NCI-H460 (cell line): Measurements from ENCODE around the gene ERF. TPM values are rescaled to one million over a fixed set of nuclear protein-coding genes. Genes with fewer than 3 reads are reported as not detected.
"Not testable (repeated sequence)": the region's sequence is repeated elsewhere in the genome, so short reads cannot be mapped to it uniquely, and the experiment has no call there.

Experiments used
- DNase-seq: peaks from one replicate; pipeline ENCODE4 v3.0.0-alpha.2; 2016; ENCODE audit warnings: low read depth; ENCODE audit errors: extremely low read depth
- total RNA-seq: library from RNA; depleted of rRNA; stranded (reverse); fragments of >200 nt; shearing (Covaris generic); gene quantifications from 2 replicates; pipeline ENCODE4 v1.2.3, GENCODE V29; 2014

ERF gene
- total RNA-seq, 1 experiment from 2014 or later: 16.1 TPM

DNA sequence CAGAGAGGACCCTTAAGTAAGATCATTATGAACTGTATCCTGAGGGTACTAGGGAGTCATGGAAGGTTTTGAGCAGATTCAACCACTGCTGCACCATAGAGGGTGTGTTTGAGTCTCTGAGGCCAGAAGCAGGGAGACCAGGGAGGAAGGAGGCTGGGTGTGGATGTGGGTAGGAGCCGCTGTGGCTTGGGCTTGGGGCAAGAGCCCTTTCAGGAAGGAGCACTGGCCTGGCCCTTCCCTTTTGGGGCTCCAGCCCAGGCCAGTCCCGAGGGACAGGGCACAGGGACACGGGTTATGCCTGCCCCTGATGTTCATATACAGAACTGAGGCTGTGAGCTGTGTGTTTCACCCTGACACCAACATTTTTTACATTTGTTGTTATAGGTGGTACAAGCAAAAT is 21.4 kb upstream of the ERF start:
- DNase-seq: no peak

DNA sequence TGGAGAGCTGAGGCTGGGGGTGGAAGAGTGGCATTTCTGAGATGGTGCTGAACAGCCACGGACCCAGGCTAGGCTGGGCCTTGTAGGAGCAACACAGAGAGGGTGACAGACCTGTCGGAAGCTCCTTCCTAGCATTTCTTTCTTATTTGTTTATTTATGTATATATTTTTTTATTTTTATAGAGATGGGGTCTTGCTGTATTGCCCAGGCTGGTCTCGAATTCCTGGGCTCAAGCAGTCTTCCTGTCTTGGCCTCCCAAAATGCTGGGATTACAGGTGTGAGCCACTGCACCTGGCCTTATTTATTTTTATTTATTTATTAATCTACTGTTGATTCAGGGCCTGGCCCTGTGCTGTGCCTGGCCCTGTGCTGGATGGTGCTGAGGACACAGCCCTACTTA is 20.6 kb upstream of the ERF start:
- no peak for DNase-seq

DNA sequence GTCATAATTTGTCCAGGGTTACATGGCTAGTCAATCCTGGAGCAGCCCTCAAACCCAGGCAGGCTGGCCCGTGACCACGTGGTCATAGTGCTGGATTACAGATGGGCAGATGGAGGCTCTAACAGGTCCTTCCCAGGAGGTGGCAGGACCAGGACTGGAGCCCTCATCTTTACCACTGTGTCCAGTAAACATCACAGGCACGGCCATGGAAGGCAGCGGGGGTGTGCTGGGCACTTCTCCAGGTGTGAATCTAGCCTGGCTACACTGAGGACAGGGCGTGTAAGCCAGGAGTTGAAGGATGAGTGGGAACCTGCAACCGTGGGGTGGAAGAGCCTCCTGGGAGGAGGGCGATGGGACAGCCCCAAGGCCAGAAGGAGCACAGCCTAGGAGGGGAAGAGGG is 20.2 kb upstream of the ERF start:
- DNase-seq: no peak

DNA sequence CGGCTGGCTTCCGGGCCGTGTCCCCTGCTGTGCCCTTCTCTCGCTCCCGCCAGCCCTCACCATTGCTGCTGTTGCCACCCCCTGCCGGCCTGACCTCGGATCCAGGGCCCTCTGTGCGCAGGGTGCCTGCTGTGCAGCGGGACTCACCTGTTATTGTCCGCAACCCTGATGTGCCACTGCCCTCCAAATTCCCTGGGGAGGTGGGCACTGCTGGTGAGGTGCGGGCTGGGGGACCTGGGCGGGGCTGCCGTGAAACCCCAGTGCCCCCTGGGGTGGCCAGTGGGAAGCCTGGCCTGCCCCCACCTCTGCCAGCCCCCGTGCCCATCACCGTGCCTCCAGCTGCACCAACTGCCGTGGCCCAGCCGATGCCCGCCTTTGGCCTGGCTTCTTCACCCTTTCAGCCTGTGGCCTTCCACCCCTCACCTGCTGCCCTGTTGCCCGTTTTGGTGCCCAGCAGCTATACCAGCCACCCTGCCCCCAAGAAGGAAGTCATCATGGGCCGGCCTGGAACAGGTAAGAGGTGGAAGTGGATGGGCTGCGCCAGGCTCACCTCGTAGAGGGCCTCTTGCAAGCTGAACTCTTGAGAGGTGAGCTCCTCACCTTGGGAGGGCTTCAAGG is 19.2 kb upstream of the ERF start:
- no peak for DNase-seq

DNA sequence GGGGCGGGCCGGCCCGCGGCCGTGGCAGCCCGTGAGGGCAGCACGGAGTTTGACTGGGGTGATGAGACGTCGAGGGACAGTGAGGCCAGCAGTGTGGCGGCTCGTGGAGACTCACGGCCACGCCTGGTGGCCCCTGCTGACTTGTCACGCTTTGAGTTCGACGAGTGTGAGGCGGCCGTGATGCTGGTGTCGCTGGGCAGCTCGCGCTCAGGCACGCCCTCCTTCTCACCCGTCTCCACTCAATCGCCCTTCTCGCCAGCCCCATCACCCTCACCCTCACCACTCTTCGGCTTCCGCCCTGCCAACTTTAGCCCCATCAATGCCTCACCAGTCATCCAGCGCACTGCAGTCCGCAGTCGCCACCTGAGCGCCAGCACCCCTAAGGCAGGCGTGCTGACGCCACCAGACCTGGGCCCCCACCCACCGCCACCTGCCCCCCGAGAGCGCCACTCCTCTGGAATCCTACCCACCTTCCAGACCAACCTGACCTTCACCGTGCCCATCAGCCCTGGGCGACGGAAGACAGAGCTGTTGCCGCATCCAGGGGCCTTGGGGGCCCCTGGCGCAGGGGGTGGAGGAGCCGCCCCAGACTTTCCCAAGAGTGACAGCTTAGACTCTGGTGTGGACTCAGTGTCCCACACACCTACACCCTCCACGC is 18.6 kb upstream of the ERF start:
- no peak for DNase-seq

DNA sequence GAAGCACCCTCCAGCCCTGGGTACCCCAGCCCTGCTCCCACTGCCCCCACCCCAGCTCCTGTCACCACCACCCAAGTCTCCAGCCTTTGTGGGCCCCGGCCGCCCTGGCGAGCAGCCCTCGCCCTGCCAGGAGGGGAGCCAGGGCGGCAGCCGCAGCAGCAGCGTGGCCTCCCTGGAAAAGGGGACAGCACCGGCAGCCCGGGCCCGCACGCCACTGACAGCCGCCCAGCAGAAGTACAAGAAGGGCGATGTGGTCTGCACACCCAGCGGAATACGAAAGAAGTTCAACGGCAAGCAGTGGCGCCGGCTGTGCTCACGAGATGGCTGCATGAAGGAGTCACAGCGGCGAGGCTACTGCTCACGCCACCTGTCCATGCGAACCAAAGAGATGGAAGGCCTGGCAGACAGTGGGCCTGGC is 18.1 kb upstream of the ERF start:
- DNase-seq: no peak

DNA sequence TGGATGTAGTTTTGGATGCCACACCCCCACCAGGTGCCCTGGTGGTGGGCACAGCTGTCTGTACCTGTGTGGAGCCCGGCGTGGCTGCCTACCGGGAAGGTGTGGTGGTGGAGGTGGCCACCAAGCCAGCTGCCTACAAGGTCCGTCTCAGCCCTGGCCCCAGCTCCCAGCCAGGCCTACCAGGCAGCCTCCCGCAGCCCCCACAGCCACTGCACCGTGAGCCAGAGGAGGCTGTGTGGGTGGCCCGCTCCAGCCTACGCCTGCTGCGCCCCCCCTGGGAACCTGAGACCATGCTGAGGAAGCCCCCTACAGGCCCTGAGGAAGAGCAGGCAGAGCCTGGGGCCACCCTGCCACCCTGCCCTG is 17.6 kb upstream of the ERF start:
- DNase-seq: no peak

DNA sequence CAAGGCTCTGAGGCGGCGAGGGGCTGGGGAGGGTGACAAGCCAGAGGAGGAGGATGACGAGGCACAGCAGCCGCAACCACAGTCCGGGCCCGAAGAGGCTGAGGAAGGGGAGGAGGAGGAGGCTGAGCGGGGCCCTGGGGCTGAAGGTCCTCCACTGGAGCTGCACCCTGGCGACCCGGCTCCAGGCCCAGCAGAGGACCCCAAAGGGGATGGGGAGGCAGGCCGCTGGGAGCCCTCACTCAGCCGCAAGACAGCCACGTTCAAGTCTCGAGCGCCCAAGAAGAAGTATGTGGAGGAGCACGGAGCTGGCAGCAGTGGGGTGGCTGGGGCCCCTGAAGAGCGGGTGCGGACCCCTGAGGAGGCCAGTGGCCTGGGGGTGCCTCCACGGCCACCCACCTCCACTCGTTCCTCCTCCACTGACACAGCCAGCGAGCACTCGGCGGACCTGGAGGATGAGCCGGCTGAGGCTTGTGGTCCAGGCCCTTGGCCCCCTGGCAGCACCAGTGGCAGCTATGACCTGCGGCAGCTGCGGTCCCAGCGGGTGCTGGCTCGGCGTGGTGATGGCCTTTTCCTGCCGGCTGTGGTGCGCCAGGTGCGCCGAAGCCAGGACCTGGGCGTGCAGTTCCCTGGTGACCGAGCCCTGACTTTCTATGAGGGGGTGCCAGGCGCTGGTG is 17.1 kb upstream of the ERF start:
- DNase-seq: no peak

DNA sequence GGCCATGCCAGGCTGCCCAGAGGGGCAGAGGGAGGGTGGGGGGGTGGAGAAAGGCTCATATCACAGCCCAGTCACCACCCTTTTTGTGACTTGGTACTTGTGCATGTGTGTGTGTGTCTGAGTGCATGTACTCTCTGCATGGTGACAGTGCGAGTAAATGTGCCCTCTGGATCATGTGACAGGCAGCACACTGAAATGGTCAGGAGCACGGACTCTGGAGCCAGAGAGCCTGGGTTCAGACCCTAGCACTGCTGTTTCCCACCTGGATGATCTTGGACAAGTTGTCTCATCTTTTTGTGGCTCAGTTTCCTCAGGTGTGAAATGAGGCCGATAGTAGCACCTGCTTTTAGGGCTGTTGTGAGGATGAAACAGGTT is 16.1 kb upstream of the ERF start:
- DNase-seq: no peak

DNA sequence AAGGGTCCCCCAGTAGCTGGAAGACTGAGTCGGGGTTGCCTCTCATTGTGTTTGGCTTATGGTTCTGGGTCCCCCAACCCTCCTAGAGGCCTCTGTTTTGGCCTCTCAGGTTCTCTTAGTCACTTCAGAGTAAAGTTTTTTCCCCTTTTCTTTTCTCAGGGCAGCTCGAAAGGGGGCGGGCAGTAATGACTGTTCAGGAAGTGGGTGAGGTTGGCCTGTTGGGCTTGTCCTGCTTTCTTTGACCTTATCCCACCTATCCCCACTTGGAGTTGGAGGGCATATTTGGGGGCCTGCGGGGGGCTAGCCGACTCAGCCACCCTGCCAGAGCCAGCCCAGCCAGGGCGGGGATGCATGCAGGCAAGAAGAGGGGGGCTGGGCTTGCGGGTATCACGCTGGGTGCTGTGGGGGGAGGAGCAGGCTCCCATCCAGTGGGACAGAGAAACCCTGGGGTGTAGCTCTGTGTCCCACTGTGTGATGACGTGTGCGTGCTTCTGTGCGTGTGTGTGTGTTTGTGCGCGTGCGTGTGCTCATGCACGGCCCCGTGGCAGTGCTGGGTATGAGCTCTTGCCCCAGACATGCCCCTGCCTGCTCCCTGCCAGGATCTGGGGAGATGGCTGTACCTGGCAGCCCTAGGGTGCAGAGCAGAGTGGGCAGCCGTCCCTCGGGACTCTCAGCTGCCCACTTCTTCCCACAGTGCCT is 15.6 kb upstream of the ERF start:
- peak; percentile 63 for DNase-seq

DNA sequence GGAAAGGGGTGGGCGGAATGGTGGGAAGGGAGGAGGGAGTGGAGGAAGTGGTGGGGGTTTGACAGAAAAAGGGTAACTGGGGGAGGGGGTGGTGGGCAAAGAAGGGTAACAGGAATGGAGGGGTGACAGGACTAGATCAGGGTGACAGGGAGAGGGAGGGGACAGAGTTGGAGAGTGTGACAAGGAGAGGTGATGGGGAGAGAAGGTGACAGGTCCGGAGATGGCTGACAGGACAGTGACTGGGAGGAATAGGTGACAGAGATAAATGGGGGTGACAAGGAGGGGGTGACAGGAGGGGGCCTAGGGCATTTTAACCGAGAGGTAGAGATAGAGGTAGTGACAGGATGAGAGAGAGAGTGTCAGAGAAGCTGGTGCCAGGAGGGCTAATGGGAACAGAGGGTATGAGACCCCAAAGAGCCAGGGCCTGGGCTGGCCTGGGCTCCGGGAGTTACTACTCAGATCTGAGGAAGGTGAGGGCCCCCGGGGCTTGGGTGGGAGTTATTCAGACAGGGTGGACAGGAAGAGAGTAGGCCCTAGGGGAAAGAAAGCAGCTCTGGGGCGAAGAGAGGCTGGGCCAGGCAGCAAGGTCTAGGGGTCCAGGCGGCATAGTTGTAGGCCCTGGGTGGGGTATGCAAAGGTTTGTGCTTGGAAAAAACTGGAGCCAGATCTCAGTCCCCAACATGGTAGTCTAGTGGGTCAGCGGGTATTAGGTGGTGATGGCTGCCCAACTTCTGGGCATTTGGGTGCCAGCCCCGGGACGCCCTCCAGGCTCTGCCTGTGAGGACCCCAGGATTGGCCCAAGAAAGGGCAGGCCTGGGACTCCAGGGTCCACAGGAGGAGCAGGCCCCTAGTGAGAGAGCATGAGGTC is 14.8 kb upstream of the ERF start:
- no peak for DNase-seq

DNA sequence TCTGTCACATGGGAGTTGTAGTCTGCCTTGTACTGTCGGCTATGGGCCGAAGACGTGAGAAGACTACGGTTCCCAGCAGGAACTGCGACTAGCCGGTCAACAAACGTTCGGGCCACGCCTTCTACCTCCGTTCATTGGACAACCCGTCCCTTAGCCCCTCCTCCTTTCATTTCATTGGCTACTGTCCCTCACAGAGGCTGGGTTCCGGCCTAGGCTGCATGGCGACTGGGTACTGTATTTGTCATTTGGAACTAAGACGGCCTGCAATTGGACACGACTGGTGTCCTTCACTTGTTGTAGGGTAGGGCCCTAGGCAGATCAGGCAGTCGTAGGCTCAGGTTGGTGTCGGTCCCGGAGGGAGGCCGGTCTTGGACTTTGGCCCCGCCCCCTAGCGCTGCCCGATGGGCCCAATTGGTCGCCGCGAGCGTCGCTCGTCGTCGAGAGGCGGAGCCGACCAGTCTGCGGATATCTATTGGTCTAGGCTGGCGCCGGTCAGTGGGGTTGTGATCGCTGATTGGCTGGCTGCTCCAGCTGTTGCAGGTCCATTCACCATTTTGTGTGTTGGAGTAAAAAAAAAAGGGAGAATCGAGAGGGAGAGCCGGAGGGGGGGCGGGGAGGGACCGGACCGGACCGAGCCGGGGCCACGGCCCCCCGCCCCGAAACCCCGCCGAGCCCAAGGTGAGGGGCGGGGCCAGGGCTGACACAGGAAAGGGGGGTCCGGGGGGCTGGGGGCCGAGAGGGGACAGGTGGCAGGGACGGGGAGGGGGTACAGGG is 14.0 kb upstream of the ERF start, which contains the start of gene CIC:
Gene CIC, plus strand, starts transcription at position 549 of the 774 bp plus-strand sequence. CDS start 2,532 bp downstream, outside the sequence.
- peak; percentile 99 for DNase-seq

DNA sequence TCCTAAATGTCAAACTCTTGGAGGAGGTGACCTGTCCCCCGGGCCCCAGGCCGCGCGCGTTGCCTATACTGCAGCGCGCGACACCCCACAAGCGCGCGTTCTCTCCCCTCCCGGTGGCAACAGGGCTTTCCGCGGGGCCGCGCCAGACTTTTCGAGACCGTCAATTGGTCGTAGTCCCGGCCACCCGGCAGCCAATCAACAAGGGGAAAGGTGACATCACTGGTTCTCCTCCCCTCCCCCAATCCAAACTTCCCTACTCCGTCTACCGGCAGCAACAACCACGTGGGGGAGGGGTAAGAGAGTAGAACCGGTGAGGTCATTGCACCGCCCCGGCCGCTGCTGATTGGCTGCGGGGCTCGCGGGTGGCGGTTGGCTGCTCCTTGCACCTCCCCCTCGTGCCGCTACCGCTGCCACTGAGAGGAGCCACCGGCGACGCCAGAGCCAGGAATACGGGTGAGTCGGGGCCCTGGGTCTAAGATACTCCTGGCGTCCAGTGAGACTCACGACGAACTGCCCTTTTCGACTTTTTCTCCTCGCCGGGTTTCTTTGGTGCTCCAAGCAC is 13.3 kb upstream of the ERF start:
- peak; percentile 98 for DNase-seq

DNA sequence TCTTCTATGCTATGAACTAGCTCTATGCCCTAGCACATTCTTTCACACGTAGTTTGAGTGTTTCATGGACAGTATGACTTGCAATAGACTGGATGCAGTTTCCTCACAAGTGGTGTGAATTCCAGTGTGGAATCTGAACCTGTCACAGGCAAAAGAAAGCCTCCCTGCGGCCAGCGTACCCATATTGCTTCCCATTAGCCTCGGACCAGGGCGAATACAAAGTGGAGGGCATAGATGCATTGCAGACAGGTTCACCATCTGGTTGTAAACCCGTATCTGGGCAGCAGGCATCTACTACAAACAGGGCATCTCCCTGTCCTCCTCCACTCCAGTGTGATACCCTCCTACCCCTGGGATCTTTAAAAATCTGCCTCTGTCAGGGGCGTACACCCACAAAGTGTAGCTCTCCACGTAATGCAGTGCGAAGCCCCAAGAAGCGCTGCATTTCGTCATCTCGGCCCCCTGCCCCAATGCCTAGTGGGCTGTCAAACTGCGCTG is 12.8 kb upstream of the ERF start:
- no peak for DNase-seq

DNA sequence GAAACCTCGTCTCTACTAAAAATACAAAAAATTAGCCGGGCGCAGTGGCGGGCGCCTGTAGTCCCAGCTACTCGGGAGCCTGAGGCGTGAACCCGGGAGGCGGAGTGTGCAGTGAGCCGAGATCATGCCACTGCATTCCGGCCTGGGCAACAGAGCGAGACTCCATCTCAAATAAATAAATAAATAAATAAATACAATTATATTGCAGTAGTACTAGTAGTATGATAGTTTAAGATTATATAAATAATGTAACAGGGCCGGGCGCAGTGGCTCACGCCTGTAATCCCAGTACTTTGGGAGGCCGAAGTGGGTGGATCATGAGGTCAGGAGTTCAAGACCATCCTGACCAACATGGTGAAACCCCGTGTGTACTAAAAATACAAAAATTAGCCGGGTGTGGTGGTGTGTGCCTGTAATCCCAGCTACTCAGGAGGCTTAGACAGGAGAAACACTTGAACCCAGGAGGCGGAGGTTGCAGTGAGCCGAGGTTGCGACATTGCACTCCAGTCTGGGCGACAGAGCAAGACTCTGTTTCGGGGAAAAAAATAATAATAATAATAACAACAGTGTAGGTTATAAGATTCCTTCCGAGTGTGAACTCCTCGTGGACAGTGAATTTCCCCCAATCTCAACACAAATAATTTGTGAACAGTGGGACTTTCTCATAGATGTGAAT is 12.1 kb upstream of the ERF start:
- not testable (repeated sequence) for DNase-seq

DNA sequence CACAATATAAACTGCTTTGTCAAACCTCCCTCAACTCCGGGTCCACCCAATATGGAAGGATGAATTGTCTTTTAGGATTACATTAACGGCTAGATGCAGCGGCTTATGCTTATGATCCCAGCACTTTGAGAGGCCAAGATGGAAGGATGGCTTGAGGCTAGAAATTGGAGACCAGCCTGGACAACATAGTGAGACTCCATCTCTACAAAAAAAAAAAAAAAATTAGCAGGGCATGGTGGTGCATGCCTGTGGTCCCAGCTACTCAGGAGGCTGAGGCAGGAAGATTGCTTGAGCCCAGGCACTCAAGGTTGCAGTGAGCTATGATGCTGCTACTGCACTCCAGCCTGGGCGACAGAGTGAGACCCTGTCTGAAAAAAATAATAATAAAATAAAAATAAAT is 11.2 kb upstream of the ERF start:
- DNase-seq: not testable (repeated sequence)

DNA sequence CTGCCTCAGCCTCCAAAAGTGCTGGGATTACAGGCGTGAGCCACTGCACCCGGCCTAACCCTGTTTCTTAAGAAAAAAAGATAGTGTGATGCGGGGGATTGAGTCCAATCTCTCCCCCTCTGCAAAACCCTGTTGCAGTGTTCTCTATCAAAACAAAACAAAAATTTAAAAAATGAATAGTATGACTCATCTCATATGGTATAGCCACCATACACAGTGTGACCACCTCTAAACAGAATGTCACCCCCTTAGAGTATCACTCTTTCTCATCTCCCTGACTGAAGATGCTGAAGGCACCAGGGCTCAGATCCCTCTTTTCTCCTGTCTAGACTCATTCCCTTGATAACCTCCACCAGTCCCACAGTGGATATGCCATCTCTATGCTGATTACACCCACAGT is 6.8 kb upstream of the ERF start:
- DNase-seq: no peak

DNA sequence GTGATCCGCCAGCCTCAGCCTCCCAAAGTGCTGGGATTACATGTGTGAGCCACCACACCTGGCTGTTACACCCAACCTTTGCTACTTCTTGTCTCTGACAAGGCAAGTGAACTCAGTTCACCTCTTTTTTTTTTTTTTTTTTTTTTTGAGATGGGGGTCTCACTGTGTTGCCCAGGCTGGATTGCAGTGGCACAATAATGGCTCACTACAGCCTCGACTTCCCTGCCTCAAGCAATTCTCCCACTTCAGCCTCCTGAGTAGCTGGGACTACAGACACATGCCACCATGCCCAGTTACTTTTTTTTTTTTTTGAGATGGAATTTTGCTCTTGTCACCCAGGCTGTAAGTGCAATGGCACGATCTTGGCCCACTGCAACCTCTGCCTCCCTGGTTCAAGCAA is 2.9 kb upstream of the ERF start:
- DNase-seq: not testable (repeated sequence)
